MM.1S (cell line): Measurements from ENCODE around the gene DMRT3.

Experiments
- DNase-seq: peaks from one replicate; pipeline ENCODE4 v3.0.0-alpha.2; 2015
- H2AFZ ChIP-seq: fragments of 300-600 bp; sonication (generic); 2 replicates; pipeline ENCODE4 v1.6.0; 2016; ENCODE audit warnings: antibody characterized with exemption, low read length
- H3F3A ChIP-seq: fragments of 300-600 bp; sonication (generic); 2 replicates; pipeline ENCODE4 v1.6.1; 2016; ENCODE audit warnings: mild to moderate bottlenecking, antibody characterized with exemption, low read length, moderate library complexity, mixed read lengths; ENCODE audit not compliant: insufficient read depth
- H3K27ac ChIP-seq: fragments of 300-600 bp; sonication (generic); 2 replicates; pipeline ENCODE4 v1.5.1; 2016; ENCODE audit warnings: mild to moderate bottlenecking, low read length
- H3K27me3 ChIP-seq: fragments of 300-600 bp; sonication (generic); replicated peaks from 2 replicates; pipeline ENCODE4 v1.6.0; 2016; ENCODE audit warnings: low read length; ENCODE audit not compliant: insufficient read depth
- H3K36me3 ChIP-seq: fragments of 300-600 bp; sonication (generic); replicated peaks from 2 replicates; pipeline ENCODE4 v1.6.1; 2016; ENCODE audit warnings: mild to moderate bottlenecking, low read length, mixed read lengths; ENCODE audit not compliant: insufficient read depth
- H3K4me1 ChIP-seq: fragments of 300-600 bp; sonication (generic); 2 replicates; pipeline ENCODE4 v1.6.1; 2016; ENCODE audit warnings: low read length, mixed read lengths
- H3K4me2 ChIP-seq: fragments of 300-600 bp; sonication (generic); 2 replicates; pipeline ENCODE4 v1.6.0; 2016; ENCODE audit warnings: low read depth, low read length
- H3K4me3 ChIP-seq: fragments of 300-600 bp; sonication (generic); 2 replicates; pipeline ENCODE4 v1.5.1; 2016; ENCODE audit warnings: low read length, mixed read lengths
- H3K79me2 ChIP-seq: fragments of 300-600 bp; sonication (generic); 2 replicates; pipeline ENCODE4 v1.6.1; 2016; ENCODE audit warnings: mixed run types, low read length, mixed read lengths
- H3K9ac ChIP-seq: fragments of 300-600 bp; sonication (generic); 2 replicates; pipeline ENCODE4 v1.6.1; 2016; ENCODE audit warnings: low read length, mixed read lengths
- H3K9me2 ChIP-seq: fragments of 300-600 bp; sonication (generic); replicated peaks from 2 replicates; pipeline ENCODE4 v1.6.1; 2016; ENCODE audit warnings: mild to moderate bottlenecking, low read length, mixed read lengths; ENCODE audit not compliant: insufficient read depth
- H3K9me3 ChIP-seq: fragments of 300-600 bp; sonication (generic); replicated peaks from 2 replicates; pipeline ENCODE4 v1.6.1; 2016; ENCODE audit warnings: mild to moderate bottlenecking, low read length, mixed read lengths; ENCODE audit not compliant: insufficient read depth
- H4K20me1 ChIP-seq: fragments of 300-600 bp; sonication (generic); 2 replicates; pipeline ENCODE4 v1.6.1; 2016; ENCODE audit warnings: mild to moderate bottlenecking, low read length, moderate library complexity, mixed read lengths; ENCODE audit not compliant: insufficient read depth
- CTCF ChIP-seq: fragments of 300-600 bp; sonication (generic); IDR thresholded peaks from 2 replicates; pipeline ENCODE4 v1.5.1; 2016; ENCODE audit warnings: antibody characterized with exemption, low read length, mixed read lengths
- EZH2 ChIP-seq: fragments of 300-600 bp; sonication (generic); optimal IDR thresholded peaks from 2 replicates; pipeline ENCODE3; 2017; ENCODE audit warnings: low read depth, mild to moderate bottlenecking, antibody characterized with exemption, low read length, mixed read lengths
- EZH2phosphoT487 ChIP-seq: fragments of 300-600 bp; sonication (generic); IDR thresholded peaks from 2 replicates; pipeline ENCODE4 v1.6.1; 2018; ENCODE audit warnings: antibody characterized with exemption, low read length

The DMRT3 gene

GRCh38 chr9:975740-976257 lies 656 bp upstream of the DMRT3 start:
- Histone ChIP-seq H3K9ac (no peak overlapping the region), H3K9me2 (no peaks in the 10 kb centered on the region), H3K27me3 (peaks cover 9% of the 10 kb centered on the region; the same call in 1 of the 2 replicates), H3K4me1 (no peaks in the 10 kb centered on the region), H3K36me3 (no peaks in the 10 kb centered on the region), H4K20me1 (no peaks in the 10 kb centered on the region), H3K79me2 (no peaks in the 10 kb centered on the region), H3K9me3 (no peaks in the 10 kb centered on the region), H2AFZ (no peak overlapping the region), H3K4me3 (no peak overlapping the region), H3F3A (no peaks in the 10 kb centered on the region), H3K27ac (no peak overlapping the region), H3K4me2 (no peak overlapping the region)
- no peak for DNase-seq
- TF ChIP-seq EZH2 (no peak), CTCF (no peak), EZH2phosphoT487 (no peak)

GRCh38 chr9:976943-977837 lies 735 bp downstream of the DMRT3 start:
- Histone ChIP-seq H3K9me2 (no peaks in the 10 kb centered on the region), H2AFZ (0 out of 2 replicates have a peak overlapping the region, but pooled peaks have one; percentile 31), H3K4me2 (peak overlapping the region; percentile 60), H3K9ac (no peak overlapping the region), H3K27ac (no peak overlapping the region), H3K4me3 (peak overlapping the region; percentile 45), H3K36me3 (no peaks in the 10 kb centered on the region), H3F3A (no peaks in the 10 kb centered on the region), H3K4me1 (no peaks in the 10 kb centered on the region), H3K9me3 (no peaks in the 10 kb centered on the region), H3K79me2 (no peaks in the 10 kb centered on the region), H3K27me3 (peaks cover 9% of the 10 kb centered on the region; the same call in 1 of the 2 replicates), H4K20me1 (no peaks in the 10 kb centered on the region)
- no peak for TF ChIP-seq EZH2
- no peak for TF ChIP-seq CTCF
- DNase-seq, result peak; percentile 33

GRCh38 chr9:977838-978830 lies 1.7 kb downstream of the DMRT3 start:
- no peaks in the 10 kb centered on the region for H4K20me1 ChIP-seq
- DNase-seq, result no peak
- H3K27ac ChIP-seq, result no peak overlapping the region
- no peaks in the 10 kb centered on the region for H3K79me2 ChIP-seq
- TF ChIP-seq EZH2, result no peak
- TF ChIP-seq EZH2phosphoT487, result no peak
- TF ChIP-seq CTCF, result no peak
- H2AFZ ChIP-seq, result no peak overlapping the region
- H3K36me3 ChIP-seq, result no peaks in the 10 kb centered on the region
- no peaks in the 10 kb centered on the region for H3K9me2 ChIP-seq
- H3K9ac ChIP-seq, result no peak overlapping the region
- no peaks in the 10 kb centered on the region for H3F3A ChIP-seq
- no peak overlapping the region for H3K4me3 ChIP-seq
- peaks cover 9% of the 10 kb centered on the region; the same call in 1 of the 2 replicates for H3K27me3 ChIP-seq
- H3K4me2 ChIP-seq, result no peak overlapping the region
- no peaks in the 10 kb centered on the region for H3K4me1 ChIP-seq
- H3K9me3 ChIP-seq, result no peaks in the 10 kb centered on the region
